ENCODE results near the gene MMP24. TPM values are rescaled to one million over a fixed set of nuclear protein-coding genes. Genes with fewer than 3 reads are reported as not detected.

MMP24 gene
- polyA plus RNA-seq, 1 of the 3 experiments (the other 2 are of a cell fraction) = 18.1 TPM

- H3K4me2 ChIP-seq = peak overlapping the region; percentile 31; the same call in 1 of the 2 replicates
Measured at GRCh38 chr20:35311409-35311808, 84.9 kb downstream of the MMP24 start.

More at GRCh38 chr20:35311409-35311808, 84.9 kb downstream of the MMP24 start:
- no peaks in the 10 kb centered on the region for H3K27me3 ChIP-seq (ENCODE audit: insufficient read depth)
- peaks cover 49% of the 10 kb centered on the region for H3F3A ChIP-seq (replicated peaks; ENCODE audit: insufficient read depth)
- ChIA-PET POLR2A (no interaction called here), CTCF (interaction anchor here (0.6 to 16.5 kb wide), 2 partner anchors 131 to 656 kb away, joined by 3 to 323 read pairs; partner anchors contain the start of gene GDF5)
- no peaks in the 10 kb centered on the region for H3K36me3 ChIP-seq (replicated peaks in 1 of 2; ENCODE audit: control insufficient read depth in 1 of 2, insufficient read depth in 2 of 2, low read length in 1 of 2)
- H3K9ac ChIP-seq = peak overlapping the region; percentile 37; the same call in 1 of the 2 replicates
- H3K4me3 ChIP-seq (ENCODE audit: low read depth in 2 of 2, low read length in 1 of 2) = no peak overlapping the region
- no peak for TF ChIP-seq REST (IDR thresholded peaks at IDR 0.05; ENCODE audit: low read depth, low read length)
- TF ChIP-seq FOSL2 (IDR thresholded peaks at IDR 0.05; ENCODE audit: borderline replicate concordance, low read depth) = peak; percentile 49; the same call in 1 of the 2 replicates
- peak; percentile 55 for TF ChIP-seq MAX (IDR thresholded peaks at IDR 0.05; ENCODE audit: low read depth)
- TF ChIP-seq USF1 (IDR thresholded peaks at IDR 0.05; ENCODE audit: borderline replicate concordance, low read depth) = peak; percentile 74
- no peak for TF ChIP-seq MEF2A (IDR thresholded peaks at IDR 0.05; ENCODE audit: borderline replicate concordance, low read depth)
- no peak for TF ChIP-seq NFIC (IDR thresholded peaks at IDR 0.05; ENCODE audit: borderline replicate concordance)
- no peak for TF ChIP-seq FOXM1 (IDR thresholded peaks at IDR 0.05; ENCODE audit: low read depth)
- TF ChIP-seq YY1 (IDR thresholded peaks at IDR 0.05; ENCODE audit: low read depth) = peak; percentile 59; the same call in 1 of the 2 replicates
- TF ChIP-seq USF2 (IDR thresholded peaks at IDR 0.05; ENCODE audit: borderline replicate concordance, low read depth, low read length) = no peak
- no peak for TF ChIP-seq NRF1 (IDR thresholded peaks at IDR 0.05; ENCODE audit: low read depth, low read length)
- no peak for TF ChIP-seq GABPA (IDR thresholded peaks at IDR 0.05; ENCODE audit: low read depth)
- TF ChIP-seq SMC3 (IDR thresholded peaks at IDR 0.05; ENCODE audit: low read depth, low read length) = no peak
- no peak for TF ChIP-seq MXI1 (IDR thresholded peaks at IDR 0.05; ENCODE audit: low read depth, low read length)
- no peak for TF ChIP-seq ZBTB33 (IDR thresholded peaks at IDR 0.05; ENCODE audit: borderline replicate concordance, low read depth)
- no peak; the same call in none of the 2 replicates for TF ChIP-seq TCF12 (IDR thresholded peaks at IDR 0.05)
- H3K27ac ChIP-seq (ENCODE audit: low read depth in 2 of 2, low read length in 1 of 2) = peak overlapping the region; percentile 64 to 89; a peak in 3 of 4 replicates
- H2AFZ ChIP-seq (ENCODE audit: low read depth) = no peak overlapping the region
- peaks cover 20 to 43% of the 10 kb centered on the region in 2 experiments; a peak in 3 of 4 replicates for H3K4me1 ChIP-seq (ENCODE audit: control insufficient read depth in 1 of 2, insufficient read depth in 2 of 2, low read depth in 1 of 2, low read length in 1 of 2)
- no peak for DNase-seq
- H4K20me1 ChIP-seq (ENCODE audit: insufficient read depth) = no peaks in the 10 kb centered on the region
- no peaks in the 10 kb centered on the region for H3K9me2 ChIP-seq
- H3K9me3 ChIP-seq = no peaks in the 10 kb centered on the region
- no peaks in the 10 kb centered on the region for H3K79me2 ChIP-seq (ENCODE audit: insufficient read depth)
- 60% methylated on average over 2 of the region's 2 CpGs for WGBS (ENCODE audit: low lambda C conversion rate)

Data from SK-N-SH (cell line).